MCF 10A (cell line): ENCODE data around the gene MOSMO. TPM values are rescaled to one million over a fixed set of nuclear protein-coding genes. Genes with fewer than 3 reads are reported as not detected.
A peak's percentile ranks its signal among the peaks of the same experiment; 100 is the strongest.

ENCODE experiments used
- BruUV-seq: library from RNA; stranded (reverse); fragments of 400-500 nt; replicated peaks from 2 replicates; lab custom pipeline; 2021; lab: Mats Ljungman, UMichigan
- CTCF ChIA-PET: fragments of 300-600 bp; sonication (Branson Sonifier 250); formaldehyde crosslinking; extraction: SDS; loops from one replicate; lab custom pipeline; 2021; ENCODE audit warnings: antibody characterized with exemption, inconsistent platforms; lab: Yijun Ruan, JAX
- POLR2A ChIA-PET: fragments of 300-600, 350-650 bp; sonication (Branson Sonifier 250); formaldehyde crosslinking; extraction: SDS; loops from one replicate; lab custom pipeline; 2020; ENCODE audit warnings: antibody characterized with exemption, inconsistent platforms; lab: Yijun Ruan, JAX
- DNase-seq: peaks from one replicate; pipeline ENCODE4 v3.0.0-alpha.2; 2018; ENCODE audit not compliant: unreplicated experiment
- H3K27ac Mint-ChIP-seq: one replicate; pipeline ENCODE4 v1.8.0; 2022; ENCODE audit warnings: mild to moderate bottlenecking, low read depth, mixed read lengths; ENCODE audit not compliant: unreplicated experiment
- H3K27me3 Mint-ChIP-seq: one replicate; pipeline ENCODE4 v1.8.0; 2022; ENCODE audit warnings: mixed read lengths; ENCODE audit not compliant: insufficient read depth, unreplicated experiment
- H3K36me3 Mint-ChIP-seq: one replicate; pipeline ENCODE4 v1.8.0; 2022; ENCODE audit warnings: mild to moderate bottlenecking, moderate library complexity, mixed read lengths; ENCODE audit not compliant: insufficient read depth, unreplicated experiment
- H3K4me1 Mint-ChIP-seq: one replicate; pipeline ENCODE4 v1.8.0; 2022; ENCODE audit warnings: mixed read lengths; ENCODE audit not compliant: insufficient read depth, unreplicated experiment
- H3K4me3 Mint-ChIP-seq: one replicate; pipeline ENCODE4 v1.8.0; 2022; ENCODE audit warnings: mild to moderate bottlenecking, moderate library complexity, mixed read lengths; ENCODE audit not compliant: unreplicated experiment
- H3K9me3 Mint-ChIP-seq: one replicate; pipeline ENCODE4 v1.8.0; 2022; ENCODE audit warnings: mixed read lengths; ENCODE audit not compliant: unreplicated experiment
- CTCF ChIP-seq: fragments of 200-600 bp; IDR thresholded peaks from one replicate; pipeline ENCODE4 v1.8.0; 2022; ENCODE audit warnings: antibody characterized with exemption, mild to moderate bottlenecking; ENCODE audit not compliant: unreplicated experiment
- intact Hi-C: fragments of 100-400 bp; cut with micrococcal nuclease; formaldehyde crosslinking; loops from 2 replicates; pipeline ENCODE4 v1.14.1; 2022
- total RNA-seq: library from RNA; stranded (reverse); gene quantifications from 2 replicates; pipeline ENCODE4 v1.2.3, GENCODE V29; 2022

Gene MOSMO
- total RNA-seq, 1 experiment from 2014 or later = 16.4 TPM

- no peak overlapping the region for H3K27ac Mint-ChIP-seq
- ChIA-PET CTCF (interaction anchor here (1.5 kb wide), 1 partner anchor 336 kb away, joined by 3 read pairs; no protein-coding TSS in a partner anchor), POLR2A (interaction anchor here (0.5 to 4.9 kb wide), 2 partner anchors 11 to 276 kb away, joined by 3 to 30 read pairs; partner anchors contain the start of gene UQCRC2)
Observed at GRCh38 chr16:21964353-21964752, 43.6 kb upstream of the MOSMO start.

GRCh38 chr16:21971856-21972255 lies 36.1 kb upstream of the MOSMO start:
- no peak for DNase-seq
- ChIA-PET POLR2A (interaction anchor here (3.9 kb wide), 1 partner anchor 19 kb away, joined by 21 read pairs; the partner anchor contains the start of gene UQCRC2), CTCF (no interaction called here)
- peak overlapping the region; percentile 20 for H3K27ac Mint-ChIP-seq
- no peaks in the 10 kb centered on the region for H3K9me3 Mint-ChIP-seq
- H3K4me1 Mint-ChIP-seq = peaks cover 5% of the 10 kb centered on the region
- TF ChIP-seq CTCF = no peak
- peaks cover 71% of the 10 kb centered on the region for H3K36me3 Mint-ChIP-seq
- no TSS peak for BruUV-seq
- H3K27me3 Mint-ChIP-seq = no peaks in the 10 kb centered on the region
- H3K4me3 Mint-ChIP-seq = no peak overlapping the region
- intact Hi-C loops = no loop called here

More at GRCh38 chr16:21964353-21964752, 43.6 kb upstream of the MOSMO start:
- Mint-ChIP-seq H3K36me3 (peaks cover 100% of the 10 kb centered on the region), H3K9me3 (no peaks in the 10 kb centered on the region), H3K4me1 (no peaks in the 10 kb centered on the region), H3K4me3 (no peak overlapping the region), H3K27me3 (no peaks in the 10 kb centered on the region)
- no peak for DNase-seq
- intact Hi-C loops = no loop called here
- no peak for TF ChIP-seq CTCF
- no TSS peak for BruUV-seq

- Mint-ChIP-seq H3K27ac (no peak overlapping the region), H3K27me3 (no peaks in the 10 kb centered on the region), H3K36me3 (peaks cover 71% of the 10 kb centered on the region), H3K4me3 (no peak overlapping the region), H3K4me1 (peaks cover 5% of the 10 kb centered on the region), H3K9me3 (no peaks in the 10 kb centered on the region)
- ChIA-PET POLR2A (interaction anchor here (0.9 to 1.6 kb wide), 4 partner anchors 8 to 22 kb away, joined by 3 to 4 read pairs (median 4); no protein-coding TSS in a partner anchor), CTCF (interaction anchor here (0.8 to 1.6 kb wide), 3 partner anchors 8 to 104 kb away, joined by 3 to 10 read pairs (median 3); no protein-coding TSS in a partner anchor)
- no peak for TF ChIP-seq CTCF
- no TSS peak for BruUV-seq
- intact Hi-C loops = no loop called here
- no peak for DNase-seq
Observed at GRCh38 chr16:21973945-21974344, 34.0 kb upstream of the MOSMO start.

- no TSS peak for BruUV-seq
- ChIA-PET POLR2A (interaction anchor here (0.6 to 1.9 kb wide), 5 partner anchors 9 to 98 kb away, joined by 4 to 7 read pairs (median 4); partner anchors contain the start of gene UQCRC2), CTCF (interaction anchor here (0.6 to 4.2 kb wide), 7 partner anchors 20 to 323 kb away, joined by 3 to 25 read pairs (median 3); partner anchors contain the start of gene UQCRC2)
- no peak for TF ChIP-seq CTCF
- DNase-seq = no peak
- peaks cover 93% of the 10 kb centered on the region for H3K36me3 Mint-ChIP-seq
- H3K9me3 Mint-ChIP-seq = no peaks in the 10 kb centered on the region
- H3K4me1 Mint-ChIP-seq = no peaks in the 10 kb centered on the region
- H3K4me3 Mint-ChIP-seq = no peak overlapping the region
- H3K27ac Mint-ChIP-seq = no peak overlapping the region
- H3K27me3 Mint-ChIP-seq = no peaks in the 10 kb centered on the region
- intact Hi-C loops = no loop called here
Observed at GRCh38 chr16:21980032-21980431, 27.9 kb upstream of the MOSMO start.
